Measurements from ENCODE around the gene PRSS38. TPM values are rescaled to one million over a fixed set of nuclear protein-coding genes. Genes with fewer than 3 reads are reported as not detected.

The PRSS38 gene
- total RNA-seq, result not detected

- H3K27me3 Mint-ChIP-seq, result peaks cover 12% of the 10 kb centered on the region
- H3K27ac Mint-ChIP-seq, result no peak within 1 kb of the TSS
- H3K9me3 Mint-ChIP-seq, result peaks cover 24% of the 10 kb centered on the region
- peaks cover 4% of the 10 kb centered on the region for H3K36me3 Mint-ChIP-seq (ENCODE audit: low read depth)
- ChIA-PET CTCF (interaction anchor here (0.6 to 0.7 kb wide), 2 partner anchors 47 to 858 kb away, joined by 3 to 4 read pairs; no protein-coding TSS in a partner anchor), POLR2A (no interaction called here)
- no peaks in the 10 kb centered on the region for H3K4me1 Mint-ChIP-seq
- H3K4me3 Mint-ChIP-seq, result no peak within 1 kb of the TSS
- no peak for DNase-seq
These were observed at the start of gene PRSS38 for GRCh38 chr1:227815468-227816409. Gene PRSS38, plus strand, starts transcription at chr1:227815675. Its CDS starts 42 bp downstream, at chr1:227815717.

- no peaks in the 10 kb centered on the region for H3K27me3 Mint-ChIP-seq
- H3K9me3 Mint-ChIP-seq, result no peaks in the 10 kb centered on the region
- ChIA-PET POLR2A (interaction anchor here (0.9 to 1.2 kb wide), 2 partner anchors 9 to 22 kb away, joined by 3 to 4 read pairs; no protein-coding TSS in a partner anchor), CTCF (interaction anchor here (0.7 to 3.0 kb wide), 12 partner anchors 8 to 187 kb away, joined by 3 to 19 read pairs (median 4); no protein-coding TSS in a partner anchor)
- peak; percentile 89 for DNase-seq
- H3K4me1 Mint-ChIP-seq, result peaks cover 76% of the 10 kb centered on the region
- H3K4me3 Mint-ChIP-seq, result peak overlapping the region; percentile 52
- peaks cover 57% of the 10 kb centered on the region for H3K36me3 Mint-ChIP-seq (ENCODE audit: low read depth)
- H3K27ac Mint-ChIP-seq, result peak overlapping the region; percentile 91
These were observed 49.4 kb upstream of the PRSS38 start for GRCh38 chr1:227766015-227766634.

- H3K9me3 Mint-ChIP-seq, result no peaks in the 10 kb centered on the region
- H3K4me1 Mint-ChIP-seq, result peaks cover 72% of the 10 kb centered on the region
- peak overlapping the region; percentile 91 for H3K27ac Mint-ChIP-seq
- DNase-seq, result no peak
- H3K27me3 Mint-ChIP-seq, result no peaks in the 10 kb centered on the region
- ChIA-PET CTCF (interaction anchor here (0.7 to 3.0 kb wide), 12 partner anchors 8 to 187 kb away, joined by 3 to 19 read pairs (median 4); no protein-coding TSS in a partner anchor), POLR2A (interaction anchor here (0.9 to 1.2 kb wide), 2 partner anchors 8 to 21 kb away, joined by 3 to 4 read pairs; no protein-coding TSS in a partner anchor)
- peaks cover 51% of the 10 kb centered on the region for H3K36me3 Mint-ChIP-seq (ENCODE audit: low read depth)
- peak overlapping the region; percentile 52 for H3K4me3 Mint-ChIP-seq
These were observed 48.7 kb upstream of the PRSS38 start for GRCh38 chr1:227766653-227767277.

GRCh38 chr1:227767401-227768124 lies 47.9 kb upstream of the PRSS38 start:
- peak overlapping the region; percentile 14 for H3K4me3 Mint-ChIP-seq
- H3K27ac Mint-ChIP-seq, result peak overlapping the region; percentile 91
- no peaks in the 10 kb centered on the region for H3K27me3 Mint-ChIP-seq
- DNase-seq, result no peak
- H3K9me3 Mint-ChIP-seq, result no peaks in the 10 kb centered on the region
- peaks cover 49% of the 10 kb centered on the region for H3K36me3 Mint-ChIP-seq (ENCODE audit: low read depth)
- peaks cover 72% of the 10 kb centered on the region for H3K4me1 Mint-ChIP-seq
- ChIA-PET CTCF (interaction anchor here (1.0 to 1.8 kb wide), 4 partner anchors 10 to 186 kb away, joined by 3 to 5 read pairs (median 5); no protein-coding TSS in a partner anchor), POLR2A (no interaction called here)

- H3K4me1 Mint-ChIP-seq, result peaks cover 70% of the 10 kb centered on the region
- DNase-seq, result no peak
- H3K27ac Mint-ChIP-seq, result no peak overlapping the region
- POLR2A ChIA-PET, result no interaction called here
- CTCF ChIA-PET, result interaction anchor here (1.0 to 1.5 kb wide), 2 partner anchors 109 to 186 kb away, joined by 5 read pairs; no protein-coding TSS in a partner anchor
- no peaks in the 10 kb centered on the region for H3K9me3 Mint-ChIP-seq
- H3K27me3 Mint-ChIP-seq, result no peaks in the 10 kb centered on the region
- no peak overlapping the region for H3K4me3 Mint-ChIP-seq
- peaks cover 50% of the 10 kb centered on the region for H3K36me3 Mint-ChIP-seq (ENCODE audit: low read depth)
These were observed 47.4 kb upstream of the PRSS38 start for GRCh38 chr1:227768125-227768439.

GRCh38 chr1:227768640-227769039 lies 46.8 kb upstream of the PRSS38 start:
- Mint-ChIP-seq H3K27ac (no peak overlapping the region), H3K4me1 (peaks cover 70% of the 10 kb centered on the region), H3K27me3 (no peaks in the 10 kb centered on the region), H3K9me3 (no peaks in the 10 kb centered on the region), H3K36me3 (ENCODE audit: low read depth) (peaks cover 49% of the 10 kb centered on the region), H3K4me3 (no peak overlapping the region)
- ChIA-PET POLR2A (no interaction called here), CTCF (interaction anchor here (1.0 to 1.5 kb wide), 2 partner anchors 108 to 185 kb away, joined by 5 read pairs; no protein-coding TSS in a partner anchor)
- no peak for DNase-seq

GRCh38 chr1:227769047-227769935 lies 46.2 kb upstream of the PRSS38 start:
- H3K4me3 Mint-ChIP-seq, result no peak overlapping the region
- CTCF ChIA-PET, result no interaction called here
- peaks cover 70% of the 10 kb centered on the region for H3K4me1 Mint-ChIP-seq
- DNase-seq, result no peak
- peaks cover 49% of the 10 kb centered on the region for H3K36me3 Mint-ChIP-seq (ENCODE audit: low read depth)
- H3K27me3 Mint-ChIP-seq, result no peaks in the 10 kb centered on the region
- H3K27ac Mint-ChIP-seq, result no peak overlapping the region
- H3K9me3 Mint-ChIP-seq, result no peaks in the 10 kb centered on the region
- POLR2A ChIA-PET, result no interaction called here

- POLR2A ChIA-PET, result no interaction called here
- H3K9me3 Mint-ChIP-seq, result no peaks in the 10 kb centered on the region
- H3K4me1 Mint-ChIP-seq, result peaks cover 70% of the 10 kb centered on the region
- H3K27me3 Mint-ChIP-seq, result no peaks in the 10 kb centered on the region
- H3K27ac Mint-ChIP-seq, result no peak overlapping the region
- peaks cover 50% of the 10 kb centered on the region for H3K36me3 Mint-ChIP-seq (ENCODE audit: low read depth)
- DNase-seq, result no peak
- CTCF ChIA-PET, result no interaction called here
- no peak overlapping the region for H3K4me3 Mint-ChIP-seq
These were observed 45.5 kb upstream of the PRSS38 start for GRCh38 chr1:227769936-227770494.

GRCh38 chr1:227770812-227771211 lies 44.7 kb upstream of the PRSS38 start:
- peaks cover 48% of the 10 kb centered on the region for H3K36me3 Mint-ChIP-seq (ENCODE audit: low read depth)
- no peaks in the 10 kb centered on the region for H3K27me3 Mint-ChIP-seq
- H3K27ac Mint-ChIP-seq, result no peak overlapping the region
- DNase-seq, result no peak
- no peaks in the 10 kb centered on the region for H3K9me3 Mint-ChIP-seq
- H3K4me1 Mint-ChIP-seq, result peaks cover 65% of the 10 kb centered on the region
- no peak overlapping the region for H3K4me3 Mint-ChIP-seq
- ChIA-PET POLR2A (no interaction called here), CTCF (no interaction called here)

GRCh38 chr1:227771326-227771725 lies 44.1 kb upstream of the PRSS38 start:
- Mint-ChIP-seq H3K36me3 (ENCODE audit: low read depth) (peaks cover 53% of the 10 kb centered on the region), H3K4me1 (peaks cover 60% of the 10 kb centered on the region), H3K27ac (no peak overlapping the region), H3K9me3 (no peaks in the 10 kb centered on the region), H3K4me3 (no peak overlapping the region), H3K27me3 (no peaks in the 10 kb centered on the region)
- ChIA-PET POLR2A (no interaction called here), CTCF (no interaction called here)
- no peak for DNase-seq

GRCh38 chr1:227771771-227772170 lies 43.7 kb upstream of the PRSS38 start:
- no peak for DNase-seq
- H3K27ac Mint-ChIP-seq, result no peak overlapping the region
- peaks cover 56% of the 10 kb centered on the region for H3K4me1 Mint-ChIP-seq
- H3K9me3 Mint-ChIP-seq, result no peaks in the 10 kb centered on the region
- CTCF ChIA-PET, result no interaction called here
- H3K27me3 Mint-ChIP-seq, result no peaks in the 10 kb centered on the region
- no peak overlapping the region for H3K4me3 Mint-ChIP-seq
- peaks cover 48% of the 10 kb centered on the region for H3K36me3 Mint-ChIP-seq (ENCODE audit: low read depth)
- POLR2A ChIA-PET, result no interaction called here
